GM19467 (cell line): Measurements from ENCODE around the gene ARID1B.

Experiments
- ATAC-seq: cut with Tn5 transposase; IDR thresholded peaks from one replicate; pipeline ENCODE4 v1.9.1; 2021; ENCODE audit warnings: mild to moderate bottlenecking, moderate library complexity; ENCODE audit not compliant: unreplicated experiment

ARID1B gene

GRCh38 chr6:157166784-157167183, 389.6 kb downstream of the ARID1B start:
- no peak for ATAC-seq

- ATAC-seq, result no peak
Observed at GRCh38 chr6:157167837-157168236, 390.7 kb downstream of the ARID1B start.

- no peak for ATAC-seq
Observed at GRCh38 chr6:157168471-157168870, 391.3 kb downstream of the ARID1B start.

GRCh38 chr6:157169226-157169625, 392.0 kb downstream of the ARID1B start:
- no peak for ATAC-seq

GRCh38 chr6:157169656-157170055, 392.5 kb downstream of the ARID1B start:
- no peak for ATAC-seq

- no peak for ATAC-seq
Observed at GRCh38 chr6:157170535-157170934, 393.4 kb downstream of the ARID1B start.

- no peak for ATAC-seq
Observed at GRCh38 chr6:157171801-157172200, 394.6 kb downstream of the ARID1B start.

GRCh38 chr6:157172231-157172701, 395.1 kb downstream of the ARID1B start:
- no peak for ATAC-seq

GRCh38 chr6:157172830-157173536, 395.8 kb downstream of the ARID1B start:
- no peak for ATAC-seq

GRCh38 chr6:157173776-157174175, 396.6 kb downstream of the ARID1B start:
- ATAC-seq, result no peak

- ATAC-seq, result no peak
Observed at GRCh38 chr6:157174731-157175130, 397.6 kb downstream of the ARID1B start.

- no peak for ATAC-seq
Observed at GRCh38 chr6:157177731-157178336, 400.7 kb downstream of the ARID1B start.

GRCh38 chr6:157181649-157182048, 404.5 kb downstream of the ARID1B start:
- no peak for ATAC-seq

- no peak for ATAC-seq
Observed at GRCh38 chr6:157182503-157183264, 405.5 kb downstream of the ARID1B start.

GRCh38 chr6:157184202-157185015, 407.2 kb downstream of the ARID1B start:
- ATAC-seq, result peak; percentile 64

GRCh38 chr6:157185171-157185570, 408.0 kb downstream of the ARID1B start:
- ATAC-seq, result no peak

- no peak for ATAC-seq
Observed at GRCh38 chr6:157185986-157186385, 408.8 kb downstream of the ARID1B start.

- no peak for ATAC-seq
Observed at GRCh38 chr6:157186785-157187181, 409.6 kb downstream of the ARID1B start.

- no peak for ATAC-seq
Observed at GRCh38 chr6:157187182-157188083, 410.3 kb downstream of the ARID1B start.

GRCh38 chr6:157188213-157188612, 411.0 kb downstream of the ARID1B start:
- ATAC-seq, result no peak
